ENCODE data around the gene ZCWPW1.
"Not testable (repeated sequence)": the region's sequence is repeated elsewhere in the genome, so short reads cannot be mapped to it uniquely, and the experiment has no call there.

The ZCWPW1 gene

GRCh38 chr7:100371561-100372171, 56.8 kb downstream of the ZCWPW1 start:
- no peak for DNase-seq

DNA sequence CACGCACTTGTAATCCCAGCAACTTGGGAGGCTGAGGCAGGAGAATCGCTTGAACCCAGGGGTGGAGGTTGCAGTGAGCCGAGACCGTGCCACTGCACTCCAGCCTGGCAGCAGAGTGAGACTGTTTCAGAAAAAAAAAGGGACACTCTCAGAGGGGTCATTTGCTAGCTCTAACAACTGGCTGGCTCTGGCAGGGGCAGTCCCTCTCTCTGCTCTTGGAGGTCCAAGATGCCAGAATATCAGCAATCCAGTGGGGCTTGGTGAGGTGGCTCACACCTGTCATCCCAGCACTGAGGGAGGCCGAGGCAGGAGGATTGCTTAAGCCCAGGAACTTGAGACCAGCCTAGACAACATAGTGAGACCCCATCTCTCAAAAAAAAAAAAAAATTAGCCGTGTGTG, 57.8 kb downstream of the ZCWPW1 start:
- DNase-seq, result no peak

GRCh38 chr7:100370303-100370702, 58.2 kb downstream of the ZCWPW1 start:
- DNase-seq, result no peak

DNA sequence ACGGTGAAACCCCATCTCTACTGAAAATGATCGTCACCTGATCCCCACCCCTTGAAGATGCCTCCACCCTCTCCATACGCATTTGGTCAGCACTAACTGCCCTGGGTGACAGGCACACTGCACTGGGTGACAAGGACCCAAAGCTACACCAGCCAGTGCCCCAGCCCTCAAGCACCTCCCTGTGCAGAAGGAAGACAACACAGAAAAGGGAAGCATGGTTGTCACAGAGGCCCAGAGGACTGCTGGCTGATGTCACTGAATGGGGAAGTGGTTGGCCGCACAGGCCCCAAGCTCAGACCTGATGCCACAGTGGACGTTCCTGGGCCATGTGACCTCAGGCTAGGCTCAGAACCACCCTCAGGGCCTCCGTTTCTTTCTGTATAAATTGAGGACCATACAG, 59.4 kb downstream of the ZCWPW1 start:
- DNase-seq, result no peak

- DNase-seq, result no peak
These were observed 60.6 kb downstream of the ZCWPW1 start for GRCh38 chr7:100367676-100368613.

DNA sequence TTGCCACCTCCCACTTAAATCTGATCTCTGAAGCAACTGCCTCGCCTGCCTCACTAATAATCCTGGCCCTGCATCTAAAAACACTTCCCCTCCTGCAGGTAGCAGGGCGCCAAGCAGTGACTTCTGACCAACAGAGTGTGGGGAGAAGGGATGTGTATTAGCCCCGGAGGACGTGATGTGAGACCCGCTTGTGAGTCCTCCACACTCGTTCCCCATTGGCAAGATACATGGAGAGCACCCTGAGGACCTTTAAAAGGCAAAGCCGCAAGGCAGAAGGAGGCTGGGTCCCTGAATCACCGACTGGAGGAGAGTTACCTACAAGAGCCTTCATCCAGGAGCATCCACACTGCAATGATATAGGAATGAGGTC, 61.3 kb downstream of the ZCWPW1 start:
- DNase-seq, result no peak

DNA sequence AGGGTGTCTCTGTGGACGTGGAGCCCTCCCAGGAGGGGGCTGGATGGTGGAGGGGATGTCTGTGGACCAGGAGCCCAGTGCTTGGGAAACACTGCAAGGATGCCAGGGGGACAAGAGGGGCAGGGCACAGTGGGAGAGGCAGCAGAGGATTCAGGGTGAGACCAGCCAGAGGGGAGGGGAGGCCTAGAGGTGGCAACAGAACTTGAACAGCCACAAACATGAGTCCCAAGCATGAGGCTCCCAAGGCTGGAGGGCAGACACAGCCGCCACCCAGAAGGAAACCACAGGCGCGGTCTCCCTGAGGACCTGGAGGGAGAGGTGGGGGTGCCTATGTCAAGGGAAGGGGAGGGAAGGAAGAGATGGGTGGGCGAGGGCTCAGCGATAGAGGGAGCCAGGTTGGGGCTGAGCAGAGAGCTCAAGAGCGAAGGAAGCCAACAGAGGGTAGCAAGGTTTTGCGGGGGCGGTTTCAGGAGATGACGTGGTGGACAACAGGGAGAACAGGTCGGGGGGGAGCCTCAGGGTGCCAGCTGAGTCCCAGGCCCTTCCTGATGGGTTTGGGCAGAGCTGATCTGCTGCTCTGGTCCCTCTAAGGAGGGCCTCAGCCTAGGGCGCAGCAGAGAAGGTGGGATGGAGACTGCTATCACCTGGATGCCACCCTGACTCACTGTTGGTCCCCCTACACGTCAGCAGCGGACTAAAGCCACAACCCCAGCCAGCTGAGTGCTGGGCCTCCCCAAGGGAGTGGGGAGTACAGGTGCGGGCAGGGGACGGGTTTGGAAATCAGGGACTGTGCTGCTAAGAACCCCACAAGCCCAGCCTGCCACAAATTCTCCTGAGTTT, 61.9 kb downstream of the ZCWPW1 start:
- DNase-seq, result no peak

- DNase-seq, result not testable (repeated sequence)
These were observed 62.5 kb downstream of the ZCWPW1 start for GRCh38 chr7:100365998-100366367.

DNA sequence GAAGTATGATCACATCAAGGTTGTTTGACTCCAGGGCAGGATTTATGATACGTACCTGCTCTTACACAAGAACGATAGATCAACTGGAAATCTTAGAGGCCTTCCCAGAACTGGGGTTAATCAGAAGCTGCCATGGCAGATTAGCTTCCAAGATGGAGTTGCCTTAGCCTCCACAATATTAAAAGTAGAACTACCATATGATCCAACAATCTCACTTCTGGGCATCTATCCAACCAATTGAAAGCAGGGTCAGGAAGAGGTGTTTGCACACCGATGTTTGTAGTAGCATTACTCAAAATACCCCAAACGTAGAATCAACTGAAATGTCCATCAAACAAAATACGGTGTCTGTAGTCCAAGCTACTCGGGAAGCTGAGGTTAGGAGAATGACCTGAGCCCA, 64.0 kb downstream of the ZCWPW1 start:
- DNase-seq, result no peak

DNA sequence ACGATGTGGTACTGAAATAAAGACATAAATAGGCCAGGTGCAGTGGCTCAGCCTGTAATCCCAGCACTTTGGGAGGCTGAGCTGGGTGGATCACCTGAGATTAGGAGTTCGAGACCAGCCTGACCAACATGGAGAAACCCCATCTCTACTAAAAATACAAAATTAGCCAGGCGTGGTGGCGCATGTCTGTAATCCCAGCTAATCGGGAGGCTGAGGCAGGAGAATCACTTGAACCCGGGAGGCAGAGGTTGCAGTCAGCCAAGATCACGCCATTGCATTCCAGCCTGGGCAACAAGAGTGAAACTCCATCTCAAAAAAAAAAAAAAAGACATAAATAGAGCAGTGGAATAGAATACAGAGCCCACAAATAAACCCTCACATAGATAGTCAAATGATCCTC, 64.7 kb downstream of the ZCWPW1 start:
- DNase-seq, result not testable (repeated sequence)

GRCh38 chr7:100363098-100363497, 65.4 kb downstream of the ZCWPW1 start:
- DNase-seq, result no peak

GRCh38 chr7:100360135-100360854, 68.2 kb downstream of the ZCWPW1 start:
- DNase-seq, result no peak

GRCh38 chr7:100358857-100359212, 69.7 kb downstream of the ZCWPW1 start:
- no peak for DNase-seq

- no peak for DNase-seq
These were observed 70.3 kb downstream of the ZCWPW1 start, which contains the start of gene PILRB for GRCh38 chr7:100358027-100358856. PILRB (plus strand) TSS chr7:100358117; CDS start chr7:100358303, 186 bp downstream.

GRCh38 chr7:100357131-100357561, 71.4 kb downstream of the ZCWPW1 start:
- no peak for DNase-seq

DNA sequence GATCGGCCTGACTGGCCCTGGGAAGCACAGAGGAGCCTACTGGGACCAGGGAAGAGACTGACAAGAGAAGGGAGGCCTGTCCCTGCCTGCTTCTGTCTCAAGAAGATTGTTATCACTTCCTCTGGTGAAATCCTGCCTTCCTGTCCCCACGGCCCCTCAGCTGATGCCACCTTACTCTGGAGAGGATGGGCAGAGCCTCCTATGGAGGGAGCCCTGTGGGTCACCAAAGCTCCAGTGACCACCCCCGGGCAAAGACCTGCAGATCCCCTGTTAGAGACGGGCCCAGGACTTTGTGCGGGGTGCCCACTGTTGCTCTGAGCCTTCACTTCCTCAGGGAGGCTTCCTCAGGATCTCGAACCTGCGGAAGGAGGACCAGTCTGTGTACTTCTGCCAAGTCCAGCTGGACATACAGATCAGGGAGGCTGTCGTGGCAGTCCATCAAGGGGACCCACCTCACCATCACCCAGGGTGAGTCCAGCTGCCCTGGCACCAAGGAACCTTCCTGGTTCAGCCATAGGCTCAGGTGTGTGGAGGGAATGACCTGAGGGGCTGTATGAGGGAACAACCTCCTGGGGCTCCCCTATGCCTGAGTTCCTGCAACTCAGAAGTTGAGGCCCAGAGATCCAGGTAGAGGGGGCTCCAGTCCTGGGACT, 72.0 kb downstream of the ZCWPW1 start:
- no peak for DNase-seq

GRCh38 chr7:100353685-100354330, 74.7 kb downstream of the ZCWPW1 start:
- no peak for DNase-seq

DNA sequence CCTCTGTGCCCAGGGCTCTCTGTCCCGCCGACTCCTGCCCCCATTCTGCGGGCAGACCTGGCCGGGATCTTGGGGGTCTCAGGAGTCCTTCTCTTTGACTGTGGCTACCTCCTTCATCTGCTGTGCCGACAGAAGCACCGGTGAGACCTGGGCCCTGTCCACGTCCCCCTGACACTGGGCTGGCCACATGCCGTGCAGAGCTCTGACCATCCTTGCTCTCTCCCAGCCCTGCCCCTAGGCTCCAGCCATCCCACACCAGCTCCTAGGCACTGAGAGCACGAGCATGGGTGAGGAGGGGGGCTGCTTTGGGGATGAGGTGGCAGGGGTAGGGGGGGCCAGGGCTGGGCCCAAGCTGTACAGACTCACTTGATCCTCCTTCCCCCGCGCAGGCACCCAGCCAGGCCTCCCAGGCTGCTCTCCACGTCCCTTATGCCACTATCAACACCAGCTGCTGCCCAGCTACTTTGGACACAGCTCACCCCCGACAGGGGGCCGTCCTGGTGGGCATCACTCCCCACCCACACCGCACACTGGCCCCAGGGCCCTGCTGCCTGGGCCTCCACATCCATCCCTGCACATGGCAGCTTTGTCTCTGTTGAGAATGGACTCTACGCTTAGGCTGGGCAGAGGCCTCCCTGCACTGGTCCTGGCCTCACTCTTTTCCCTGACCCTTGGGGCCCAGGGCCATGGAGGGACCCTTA, 75.4 kb downstream of the ZCWPW1 start:
- no peak for DNase-seq

GRCh38 chr7:100352230-100352781, 76.2 kb downstream of the ZCWPW1 start:
- not testable (repeated sequence) for DNase-seq

- no peak for DNase-seq
These were observed 76.8 kb downstream of the ZCWPW1 start for GRCh38 chr7:100351657-100352058.

Data from SW 1271 (cell line).